Measurements from ENCODE around the gene ANO2.
"Not testable (repeated sequence)": the region's sequence is repeated elsewhere in the genome, so short reads cannot be mapped to it uniquely, and the experiment has no call there.

ANO2 gene

DNA sequence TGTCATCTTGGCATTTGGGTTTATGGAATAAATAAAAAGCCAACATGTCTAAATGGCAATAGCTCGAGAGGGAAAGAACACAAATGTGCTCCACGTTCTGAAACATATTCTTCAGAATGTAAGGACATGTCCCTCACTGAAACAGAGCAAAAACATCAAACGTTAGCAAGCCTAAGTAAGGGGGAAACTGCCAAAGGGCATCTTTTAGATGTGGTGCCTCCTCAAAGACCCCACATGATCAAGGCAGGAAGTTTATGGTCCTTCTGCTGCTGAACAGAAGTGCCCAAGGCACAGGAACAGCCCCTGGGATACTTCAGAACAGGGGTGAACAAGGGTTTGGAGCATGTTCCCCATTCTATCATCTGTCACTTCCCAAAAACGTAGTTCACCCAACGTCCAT is 227.0 kb downstream of the ANO2 start:
- DNase-seq = no peak

DNA sequence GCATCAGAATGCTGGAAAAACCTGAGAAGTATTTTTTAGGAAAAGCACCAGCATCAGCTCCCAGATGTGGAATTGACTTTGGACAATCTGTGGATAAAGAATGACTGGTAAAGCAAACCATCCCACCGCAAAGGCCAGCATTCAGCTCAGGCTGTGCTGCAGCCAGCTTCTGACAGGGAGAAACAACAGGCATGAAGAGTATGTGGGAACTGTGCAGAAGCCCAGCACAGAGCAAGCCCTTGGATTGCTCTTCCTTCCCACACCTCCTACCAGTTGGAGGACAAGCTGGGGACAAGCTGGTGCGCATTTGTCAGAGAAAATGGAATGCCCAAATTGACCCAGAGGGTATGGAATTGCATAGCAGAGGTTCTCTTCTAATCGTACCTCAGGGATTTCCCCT is 228.1 kb downstream of the ANO2 start:
- DNase-seq = no peak

DNA sequence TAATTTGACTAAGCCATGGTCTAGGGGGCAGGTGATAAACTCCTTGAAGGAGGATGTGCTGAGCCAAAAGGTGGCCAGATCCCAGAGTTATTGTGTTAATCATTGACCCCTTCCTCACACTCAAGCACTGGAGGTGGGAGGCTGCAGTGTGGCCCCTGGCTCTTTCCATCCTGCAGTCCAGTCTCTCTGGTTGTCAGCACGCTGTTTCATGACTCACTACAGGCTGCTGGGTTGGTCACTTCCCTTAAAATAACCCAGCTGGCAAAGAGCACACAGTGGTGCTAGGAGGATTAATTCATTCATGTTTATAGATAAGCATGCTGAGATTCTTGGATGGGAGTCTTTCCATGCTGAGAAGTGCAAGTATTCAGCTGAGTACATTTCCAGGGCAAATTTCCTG is 228.9 kb downstream of the ANO2 start:
- DNase-seq = no peak

DNA sequence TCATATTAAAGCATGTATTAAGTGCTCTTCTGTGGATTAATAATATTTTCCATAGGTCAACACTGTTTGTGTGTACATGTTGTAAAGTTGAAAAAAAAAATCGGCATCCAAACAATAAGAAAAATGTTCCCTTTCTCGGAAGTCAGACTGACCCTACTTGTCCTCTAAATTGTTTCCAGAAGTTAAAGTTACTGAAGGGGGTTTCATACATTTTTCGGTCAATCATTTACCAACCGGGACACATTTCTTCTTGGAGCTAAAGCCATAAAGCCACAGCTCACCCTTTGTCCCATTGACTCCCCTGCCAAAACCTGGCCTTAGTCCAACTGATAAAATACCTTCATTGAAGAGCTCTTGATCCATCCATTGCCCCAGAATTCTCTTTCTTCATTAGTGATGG is 230.0 kb downstream of the ANO2 start:
- DNase-seq = no peak

DNA sequence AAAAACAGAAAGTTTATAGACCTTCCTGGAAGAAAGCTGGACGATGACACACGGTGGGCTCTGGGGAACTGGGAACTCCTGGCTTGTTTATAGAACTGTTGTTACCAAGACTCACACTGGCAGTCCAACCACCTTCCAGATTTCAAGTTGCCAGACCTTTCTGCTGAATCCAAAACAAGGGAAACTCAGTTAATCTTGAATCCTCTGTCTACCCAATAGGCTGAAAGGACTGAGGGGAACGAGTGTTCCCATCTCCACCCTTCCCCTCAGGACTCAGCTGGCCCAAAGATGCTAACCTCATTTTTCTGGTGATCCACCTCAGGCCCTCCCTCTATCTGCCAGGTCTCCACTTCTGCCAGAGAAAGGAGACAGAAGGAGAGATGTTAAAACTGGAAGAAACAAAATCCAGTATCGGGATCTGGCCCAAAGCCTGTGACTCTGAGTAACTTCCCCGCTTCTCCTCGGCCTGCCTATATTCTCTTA is 231.4 kb downstream of the ANO2 start:
- DNase-seq = no peak

DNA sequence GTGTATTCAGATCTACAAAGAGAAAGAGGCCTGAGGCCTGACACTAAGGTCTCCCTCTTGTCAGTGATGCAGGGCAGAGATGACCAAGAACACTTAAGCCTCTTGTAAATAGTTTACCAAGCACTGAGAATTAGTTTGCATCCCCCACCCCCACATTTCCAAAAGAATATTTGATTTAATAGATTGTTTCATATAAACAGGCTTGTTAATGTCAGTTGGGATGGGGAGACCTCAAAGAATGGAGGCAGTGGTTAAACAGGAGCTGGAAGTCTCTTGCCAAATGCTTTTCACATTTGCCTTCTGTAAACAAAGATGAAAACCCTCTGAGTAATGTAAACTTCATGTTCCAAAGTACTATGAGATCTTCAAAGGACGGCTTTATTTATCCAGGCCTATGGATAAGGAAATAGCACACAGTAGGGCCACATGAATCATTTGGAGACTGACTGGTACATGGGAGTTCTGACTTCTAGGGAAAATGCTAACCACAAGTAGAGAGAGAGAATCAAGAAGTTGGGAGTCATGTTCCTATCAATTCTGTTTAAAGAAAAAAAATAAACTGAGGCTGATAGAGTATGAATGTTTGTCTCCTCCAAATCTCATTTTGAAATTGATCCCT is 234.7 kb downstream of the ANO2 start:
- no peak for DNase-seq

DNA sequence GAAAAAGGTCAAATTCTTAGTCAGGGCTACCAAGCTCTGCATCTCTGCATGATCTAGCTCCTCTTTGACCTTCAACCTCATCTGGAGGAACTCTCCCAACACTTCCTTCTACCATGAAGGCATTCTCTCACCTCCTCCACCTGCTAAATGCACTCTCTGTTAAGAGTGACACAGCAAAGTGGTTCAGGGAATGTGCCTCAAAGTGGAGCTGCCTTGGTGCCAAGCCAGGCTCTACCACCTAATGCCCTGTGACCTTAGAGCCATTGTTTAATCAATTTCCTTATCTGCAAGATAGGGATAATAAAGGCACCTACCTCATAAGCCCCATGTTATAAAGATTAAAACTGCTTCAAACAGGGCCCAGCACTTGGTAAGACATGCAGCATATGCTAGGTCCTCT is 236.7 kb downstream of the ANO2 start:
- DNase-seq = no peak

DNA sequence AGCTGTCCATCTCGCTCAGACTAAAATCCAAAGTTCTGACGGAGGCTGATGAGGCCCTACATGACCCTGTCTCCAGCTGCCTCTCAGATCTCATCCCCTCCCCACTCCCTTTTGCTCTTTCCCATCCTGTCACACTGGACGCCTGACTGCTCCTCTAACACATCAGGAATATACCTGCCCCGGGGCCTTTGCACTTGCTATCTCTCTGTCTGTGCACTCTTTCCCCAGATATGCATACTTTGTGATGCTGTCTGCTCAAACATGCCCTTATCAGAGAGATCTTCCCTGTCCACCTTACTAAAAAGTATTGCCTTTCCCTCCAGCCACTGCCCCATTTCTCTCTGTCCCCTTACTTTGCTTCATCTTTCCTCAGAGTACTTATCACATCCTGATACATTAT is 238.8 kb downstream of the ANO2 start:
- DNase-seq = no peak

DNA sequence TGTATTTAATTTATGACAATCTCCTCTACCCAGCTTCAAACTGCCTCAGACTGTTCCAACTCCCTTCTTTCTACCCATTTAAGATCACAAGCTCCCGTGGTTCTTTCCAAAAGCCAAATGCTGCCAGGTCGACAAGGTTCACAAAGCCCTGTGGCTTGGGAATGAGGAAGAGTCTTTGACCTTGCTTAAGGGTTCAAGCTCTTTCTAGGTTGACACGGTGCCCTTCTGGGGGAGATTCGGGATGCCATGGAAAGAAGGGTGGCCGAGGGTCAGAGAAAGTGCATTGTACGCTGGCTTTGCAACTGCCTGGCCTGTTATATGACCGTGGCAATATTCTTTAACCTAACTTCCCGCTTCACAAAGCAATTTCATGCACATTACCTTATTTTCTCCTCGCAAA is 239.3 kb downstream of the ANO2 start:
- no peak for DNase-seq

DNA sequence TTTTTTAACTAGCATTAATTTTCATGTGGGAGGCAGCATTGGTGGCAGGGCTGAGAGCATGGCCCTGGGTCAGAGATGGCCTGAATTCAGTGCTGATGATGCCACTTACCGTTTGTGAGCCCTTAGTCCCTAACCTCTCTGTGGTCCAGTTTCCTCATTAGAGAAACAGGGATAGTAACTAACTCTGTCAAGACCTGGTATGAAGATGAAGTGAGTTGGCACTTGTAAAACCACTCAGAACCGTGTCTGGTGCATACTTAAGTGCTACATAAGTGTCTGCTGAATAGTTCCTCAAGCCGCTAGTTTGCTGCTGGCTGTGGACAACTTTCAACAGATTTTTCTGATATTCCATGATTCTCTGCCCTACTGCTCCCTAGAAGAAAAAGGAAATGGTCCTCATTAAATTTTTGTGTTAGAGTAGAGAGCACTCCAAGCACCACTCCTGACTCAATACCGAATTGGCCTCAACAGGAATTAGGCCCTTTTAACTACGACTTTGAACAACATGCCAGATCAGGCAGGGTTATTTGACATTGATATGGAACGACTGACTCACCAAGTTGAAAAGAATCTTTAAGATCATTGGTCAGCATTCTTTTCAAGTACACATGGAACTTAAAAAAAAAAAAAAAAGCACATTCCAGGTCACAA is 250.2 kb downstream of the ANO2 start:
- peak; percentile 54 for DNase-seq

DNA sequence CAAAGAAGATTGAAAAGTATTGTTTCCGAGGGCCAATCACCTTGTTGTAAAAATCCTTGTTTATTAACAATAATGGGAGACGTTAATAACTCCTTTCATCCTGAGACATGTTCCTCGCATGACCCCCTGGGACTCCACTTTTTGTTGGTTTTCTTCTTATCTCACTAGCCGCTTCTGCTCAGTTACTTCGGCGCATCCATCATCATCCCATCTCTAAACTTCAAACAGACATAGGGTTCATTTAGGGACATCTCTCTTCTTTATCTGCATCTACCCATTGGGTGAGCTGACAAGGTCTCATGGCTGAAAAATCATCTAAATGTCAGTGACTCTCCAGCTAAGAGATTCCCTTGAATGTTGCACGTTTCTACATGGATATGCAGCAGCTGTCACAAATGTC is 252.2 kb downstream of the ANO2 start:
- no peak for DNase-seq

DNA sequence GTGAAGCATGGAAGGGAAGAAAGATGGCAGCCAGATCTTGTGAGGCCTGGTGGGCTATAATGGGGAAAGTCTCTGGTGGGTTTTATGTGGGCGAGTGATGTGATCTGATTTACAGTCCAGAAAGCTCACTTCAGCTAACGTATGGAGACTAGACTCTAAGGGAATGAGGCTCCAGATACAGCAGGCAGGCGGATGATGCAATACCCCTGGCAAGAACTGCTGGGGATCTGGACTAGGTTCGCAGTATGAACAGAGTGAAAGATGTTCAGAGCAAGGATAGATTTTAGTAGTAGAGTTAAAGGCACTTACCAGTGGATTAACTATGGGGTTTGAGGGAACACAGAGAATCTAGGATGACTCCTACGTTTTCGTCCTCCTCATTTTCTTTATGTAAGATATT is 253.1 kb downstream of the ANO2 start:
- no peak for DNase-seq

DNA sequence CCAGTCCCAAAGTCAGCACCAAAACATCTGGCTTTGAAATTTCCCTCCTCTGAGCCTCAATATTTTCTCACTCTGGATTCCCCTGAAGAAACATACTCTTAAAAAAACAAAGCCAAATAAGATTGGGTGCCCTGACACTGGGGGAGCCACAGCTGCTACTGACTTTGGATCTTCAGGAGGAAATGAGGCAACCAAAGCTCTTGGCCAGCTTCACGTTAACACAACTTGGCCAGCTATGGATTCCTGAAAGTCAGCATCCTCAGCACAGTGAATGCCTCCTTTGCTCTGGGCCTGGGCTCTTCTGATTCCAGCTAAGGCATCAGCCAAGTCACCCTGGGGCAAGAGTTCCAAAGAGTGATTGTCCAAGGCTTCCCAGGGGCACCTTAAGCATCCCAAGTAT is 254.8 kb downstream of the ANO2 start:
- no peak for DNase-seq

DNA sequence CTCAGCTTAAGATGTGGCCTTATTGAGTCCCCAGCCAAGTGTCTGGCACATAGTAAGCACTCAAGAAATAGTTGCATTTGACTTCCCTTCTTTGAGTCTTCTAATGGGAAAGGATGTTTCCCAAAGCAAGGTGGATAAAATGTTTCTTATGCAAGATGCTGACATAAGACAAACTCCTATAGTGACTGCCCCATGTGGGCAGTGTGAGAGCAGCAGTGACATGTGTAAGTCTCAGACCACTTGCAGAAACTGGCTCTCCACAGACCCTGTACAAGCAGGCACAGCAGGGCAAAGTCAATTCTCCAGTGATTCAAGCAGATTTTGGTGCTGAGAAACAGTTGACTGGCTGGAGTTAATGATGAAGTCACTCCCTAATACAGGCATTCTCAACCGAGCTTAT is 255.3 kb downstream of the ANO2 start:
- no peak for DNase-seq

DNA sequence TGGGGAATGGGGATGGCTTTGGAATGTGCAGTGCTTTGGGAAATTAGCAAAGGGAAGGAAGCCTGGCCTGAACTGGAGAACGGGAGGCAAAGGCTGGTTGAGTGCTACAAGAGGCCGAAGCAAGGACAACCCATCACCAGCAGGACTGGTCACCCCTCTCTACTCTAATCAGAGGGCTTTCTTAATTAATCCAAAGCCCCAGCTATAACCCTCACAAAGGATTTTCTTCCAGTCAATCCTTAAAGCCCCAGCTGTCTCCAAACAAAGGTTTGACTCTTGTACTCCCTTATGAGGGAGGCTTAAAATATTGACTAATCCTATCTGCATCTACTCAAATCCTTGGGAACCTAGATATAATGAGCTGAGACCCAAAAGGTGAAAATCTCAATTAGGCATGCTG is 256.8 kb downstream of the ANO2 start:
- DNase-seq = no peak

DNA sequence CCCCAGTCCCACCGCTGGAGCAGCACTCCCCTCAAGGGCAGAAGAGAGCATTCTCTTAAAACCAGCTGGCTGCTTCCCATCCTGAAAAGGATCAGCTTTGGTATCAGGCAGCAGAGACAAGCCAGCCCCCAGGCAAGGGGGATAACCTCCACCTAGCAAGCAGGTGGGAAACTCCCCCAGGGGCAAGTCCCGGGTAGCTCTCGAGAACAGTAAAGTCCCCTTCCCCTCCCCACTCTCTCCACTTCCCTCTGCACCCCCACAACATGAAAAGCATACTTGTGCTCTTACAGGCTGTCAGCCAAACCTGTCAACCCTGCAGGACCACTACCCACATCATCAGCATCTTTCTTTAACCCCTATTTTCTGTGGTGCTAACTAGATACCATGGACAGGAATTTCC is 259.1 kb downstream of the ANO2 start:
- no peak for DNase-seq

DNA sequence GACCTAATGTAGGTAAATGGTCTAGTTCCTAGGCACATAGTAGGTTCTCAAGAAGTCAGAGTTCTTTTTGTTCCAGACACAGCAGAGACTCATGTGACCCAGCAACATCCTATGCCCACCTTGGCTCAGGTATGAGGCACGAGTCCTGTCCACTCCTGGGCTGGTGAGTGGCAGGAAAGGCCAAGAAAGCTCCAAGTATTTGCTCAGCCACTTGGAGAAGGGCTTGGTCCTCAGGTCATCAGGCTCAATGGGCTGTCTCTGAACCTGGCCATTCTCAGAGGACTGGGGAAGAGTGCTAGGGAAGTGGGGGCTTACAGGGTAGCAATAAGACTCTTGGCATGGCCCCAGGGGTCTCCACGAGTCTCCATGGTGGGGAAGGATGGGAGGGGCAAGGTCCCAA is 260.1 kb downstream of the ANO2 start:
- no peak for DNase-seq

DNA sequence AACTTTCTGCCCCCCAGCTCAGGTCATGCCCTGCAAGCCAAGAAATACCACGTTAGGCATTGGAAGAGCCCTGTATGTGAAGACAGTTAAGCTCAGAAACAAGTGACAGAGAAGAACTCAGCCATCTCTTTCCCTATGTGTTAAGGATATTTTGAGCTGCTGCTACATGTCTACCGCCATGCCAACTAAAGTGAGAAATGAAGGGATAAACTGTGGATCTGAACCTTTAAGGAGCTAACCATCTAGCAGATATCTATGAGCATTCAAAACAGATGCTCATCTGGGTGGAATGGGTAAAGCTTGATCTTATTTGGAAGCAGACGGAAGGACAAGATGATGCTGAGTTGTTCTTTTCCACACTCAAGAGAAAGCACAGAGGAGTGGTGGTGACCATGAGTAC is 262.5 kb downstream of the ANO2 start:
- DNase-seq = no peak

DNA sequence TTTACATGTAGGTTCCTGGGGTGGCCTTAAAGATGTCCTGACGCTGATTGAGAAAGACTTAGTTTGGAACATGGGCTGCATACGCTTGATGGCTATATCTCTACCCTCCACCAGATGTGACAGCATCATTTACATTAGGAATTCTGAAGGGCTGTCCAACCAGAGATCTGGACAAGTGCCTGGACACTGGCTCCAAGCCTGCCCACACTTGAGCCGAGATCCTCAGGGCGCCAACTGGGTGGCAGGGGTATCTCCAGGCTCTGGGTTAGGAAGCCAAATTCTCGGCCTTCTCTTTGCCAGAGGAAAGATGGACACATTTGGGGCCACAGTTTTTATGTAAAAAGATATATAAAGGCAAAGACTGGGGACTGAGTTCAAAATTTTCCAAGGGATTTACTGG is 266.9 kb downstream of the ANO2 start:
- no peak for DNase-seq

DNA sequence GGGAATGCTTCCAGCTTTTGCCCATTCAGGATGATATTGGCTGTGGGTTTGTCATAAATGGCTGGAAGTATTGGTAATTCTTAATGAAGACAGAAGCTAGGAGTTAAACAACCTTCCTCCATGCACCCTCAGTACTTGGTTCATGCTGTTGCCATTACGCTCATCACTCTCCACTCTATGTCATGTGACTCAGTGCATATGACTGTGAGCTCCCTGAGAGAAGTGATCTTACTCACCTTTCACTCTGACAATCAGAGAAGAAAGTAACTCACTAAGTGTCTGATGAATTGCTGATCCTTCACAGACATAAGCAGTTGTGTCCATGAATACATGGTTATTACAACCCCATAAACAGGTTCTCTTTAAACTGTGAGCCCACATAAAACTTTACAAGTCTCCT is 275.4 kb downstream of the ANO2 start:
- DNase-seq = not testable (repeated sequence)

DNA sequence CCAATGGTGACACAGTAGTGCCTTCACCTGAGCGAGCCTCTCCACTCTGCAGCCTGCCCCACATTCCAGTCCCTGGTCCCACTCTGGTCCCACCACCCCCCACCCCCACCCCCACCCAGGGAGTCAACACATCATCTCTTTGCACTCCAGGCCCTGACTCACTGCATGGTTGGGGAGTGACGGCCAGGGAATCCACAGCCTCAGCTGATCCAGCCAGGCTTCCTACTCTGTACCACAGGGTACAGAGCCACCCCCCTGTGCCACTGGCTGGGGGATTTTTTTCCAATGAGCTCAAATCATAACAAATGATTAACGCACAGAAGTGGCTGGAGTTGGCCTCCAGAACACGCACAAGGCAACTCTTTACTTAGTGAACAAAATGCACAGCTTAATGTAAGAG is 279.4 kb downstream of the ANO2 start:
- DNase-seq = no peak

DNA sequence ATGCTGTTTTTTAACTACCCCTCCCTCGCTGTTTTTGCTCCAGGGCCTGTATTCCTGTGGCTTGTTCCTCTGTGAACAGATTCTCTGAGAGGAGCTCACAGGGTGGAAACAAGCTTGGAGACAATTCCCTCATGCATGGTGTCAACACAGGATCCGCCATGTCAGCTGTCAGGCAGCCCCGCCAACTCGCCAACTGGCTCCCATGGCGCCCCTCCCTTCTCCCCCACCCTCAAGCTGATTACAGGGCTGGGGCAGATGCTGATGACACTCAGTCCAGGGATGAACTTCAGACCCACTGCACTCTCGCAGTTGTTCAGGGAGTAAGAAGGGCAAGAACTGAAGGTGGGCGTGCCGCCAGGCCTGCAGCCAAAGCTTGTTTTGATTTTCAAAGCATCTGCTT is 283.2 kb downstream of the ANO2 start:
- DNase-seq = no peak

DNA sequence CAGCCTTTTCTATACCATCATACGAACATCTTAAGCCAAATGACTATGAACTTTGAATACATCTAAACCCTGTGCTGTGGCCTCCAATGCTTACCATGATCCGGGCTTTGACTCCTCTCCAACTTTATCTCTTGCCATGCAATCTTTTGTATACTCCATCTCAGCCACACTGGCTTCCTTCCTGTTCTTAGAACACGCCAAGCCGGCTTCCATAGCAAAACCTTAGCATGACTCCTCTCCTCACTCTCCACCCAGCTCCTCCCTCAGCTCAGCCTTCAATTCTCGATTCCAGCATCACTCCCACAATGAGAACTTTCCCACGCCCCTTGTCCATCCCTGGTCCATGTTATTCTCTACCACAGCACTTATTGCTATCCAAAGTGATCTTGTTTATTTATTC is 284.8 kb downstream of the ANO2 start:
- no peak for DNase-seq

DNA sequence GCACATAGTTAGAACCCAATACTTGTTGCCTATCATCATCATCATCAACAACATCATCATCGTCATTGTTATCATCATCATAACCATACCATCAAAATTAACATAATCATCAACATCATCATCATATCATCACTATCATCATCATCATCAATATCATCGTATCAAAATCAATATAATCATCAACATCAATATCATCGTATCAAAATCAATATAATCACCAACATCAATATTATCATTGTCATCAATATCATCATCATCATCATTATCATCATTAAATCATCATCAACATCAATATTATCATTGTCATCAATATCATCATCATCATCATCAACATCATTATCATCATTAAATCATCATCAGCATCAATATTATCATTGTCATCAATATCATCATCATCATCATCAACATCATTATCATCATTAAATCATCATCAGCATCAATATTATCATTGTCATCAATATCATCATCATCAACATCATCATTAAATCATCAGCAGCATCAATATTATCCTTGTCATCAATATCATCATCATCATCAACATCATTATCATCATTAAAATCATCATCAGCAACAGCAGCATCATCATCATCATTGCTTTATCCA is 286.6 kb downstream of the ANO2 start:
- not testable (repeated sequence) for DNase-seq

DNA sequence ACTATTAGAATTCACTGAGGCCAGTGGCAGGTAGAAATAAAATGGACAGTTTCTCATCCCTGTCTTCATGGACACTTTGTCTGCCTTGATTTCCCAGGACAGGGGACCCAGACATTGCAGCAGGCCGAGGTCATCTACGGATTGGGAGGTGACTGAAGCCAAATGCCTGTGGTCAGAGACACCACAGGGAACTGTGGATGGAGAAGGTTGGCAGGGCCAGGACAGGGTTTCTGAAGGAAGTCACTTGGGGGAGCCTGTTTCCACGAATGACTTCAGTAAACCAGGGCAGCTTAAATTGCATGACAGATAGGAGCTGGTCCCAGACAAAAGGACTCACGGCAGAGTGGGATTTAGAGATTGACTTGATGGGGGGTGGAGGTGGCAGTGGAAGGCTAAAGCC is 288.2 kb downstream of the ANO2 start:
- DNase-seq = no peak

Data from NCI-H187 (cell line).